Natural killer cell (primary cell): ENCODE measurements around the gene WDR7. TPM values are rescaled to one million over a fixed set of nuclear protein-coding genes. Genes with fewer than 3 reads are reported as not detected.

Experiments used
- ATAC-seq, 3 donors: fragments of 150-1000 bp in 2 of 3; fragments of 200-7000 bp in 1 of 3; cut with Tn5 transposase; 1 replicate in 1 of 3; 2 replicates in 2 of 3; pipeline ENCODE4 v1.10.0; 2021; ENCODE audit warnings: mild to moderate bottlenecking in 2 of 3, moderate library complexity in 2 of 3
- DNase-seq, 2 donors: peaks; one replicate each; pipeline versions ENCODE4 v3.0.0 to v3.0.0-alpha.2; 2013 to 2021; ENCODE audit warnings: mixed read lengths in 1 of 2
- H3K27ac ChIP-seq: one replicate; pipeline ENCODE4 v1.5.1; 2013; ENCODE audit warnings: mild to moderate bottlenecking, low read length
- H3K27me3 ChIP-seq: one replicate; pipeline ENCODE4 v1.6.1; 2013; ENCODE audit warnings: low read length; ENCODE audit not compliant: control insufficient read depth, insufficient read depth
- H3K36me3 ChIP-seq: one replicate; pipeline ENCODE4 v1.6.1; 2013; ENCODE audit warnings: low read length; ENCODE audit not compliant: control insufficient read depth, insufficient read depth
- H3K4me1 ChIP-seq: one replicate; pipeline ENCODE4 v1.6.1; 2013; ENCODE audit warnings: low read length; ENCODE audit not compliant: control insufficient read depth, insufficient read depth
- H3K4me3 ChIP-seq: one replicate; pipeline ENCODE4 v1.5.1; 2013; ENCODE audit warnings: low read length
- H3K9me3 ChIP-seq: one replicate; pipeline ENCODE4 v1.6.1; 2013; ENCODE audit warnings: low read length; ENCODE audit not compliant: control insufficient read depth, insufficient read depth
- H3K27ac Mint-ChIP-seq, 2 donors: one replicate each; pipeline ENCODE4 v1.8.0; 2022; ENCODE audit warnings: mild to moderate bottlenecking in 2 of 2, mixed read lengths in 2 of 2, moderate library complexity in 1 of 2
- H3K27me3 Mint-ChIP-seq, 2 donors: one replicate each; pipeline ENCODE4 v1.8.0; 2022; ENCODE audit warnings: low read depth in 2 of 2, mixed read lengths in 2 of 2
- H3K36me3 Mint-ChIP-seq: one replicate; pipeline ENCODE4 v1.8.0; 2022; ENCODE audit warnings: mixed read lengths
- H3K4me1 Mint-ChIP-seq, 2 donors: one replicate each; pipeline ENCODE4 v1.8.0; 2022; ENCODE audit warnings: mixed read lengths in 2 of 2
- H3K4me3 Mint-ChIP-seq: one replicate; pipeline ENCODE4 v1.8.0; 2022; ENCODE audit warnings: mild to moderate bottlenecking, moderate library complexity, mixed read lengths
- H3K9me3 Mint-ChIP-seq, 2 donors: one replicate each; pipeline ENCODE4 v1.8.0; 2022; ENCODE audit warnings: mixed read lengths in 2 of 2
- CTCF ChIP-seq: fragments of 200-600 bp; IDR thresholded peaks from one replicate; pipeline ENCODE4 v1.8.0; 2022; ENCODE audit warnings: antibody characterized with exemption
- WGBS: methylation state at CpG from one replicate; pipeline ENCODE4 v1.1.7; 2013; ENCODE audit warnings: missing lambda C conversion rate; ENCODE audit not compliant: insufficient coverage; 5-methylcytosine and 5-hydroxymethylcytosine counted together
- intact Hi-C: fragments of 100-400 bp; cut with micrococcal nuclease; formaldehyde crosslinking; loops from one replicate; pipeline ENCODE4 v1.14.2; 2022
- total RNA-seq, 4 donors: library from RNA; stranded (reverse); fragments of 120-200 nt in 1 of 4; gene quantifications; one replicate each; pipeline versions ENCODE4 v1.2.3 to v1.2.4, GENCODE V29; 2013 to 2022

The WDR7 gene
- total RNA-seq, 3 donors from 2014 or later (not counting 1 experiment from before 2014, with no cell fraction given) = 71.1 to 103 (median 77.3) TPM

GRCh38 chr18:56900195-56901094 lies 249.3 kb downstream of the WDR7 start:
- Histone ChIP-seq H3K27ac (no peak overlapping the region), H3K9me3 (no peaks in the 10 kb centered on the region), H3K4me1 (no peaks in the 10 kb centered on the region), H3K27me3 (no peaks in the 10 kb centered on the region), H3K4me3 (no peak overlapping the region), H3K36me3 (no peaks in the 10 kb centered on the region)
- H3K4me3 Mint-ChIP-seq = no peak overlapping the region
- no peak for ATAC-seq
- no peak overlapping the region for H3K27ac Mint-ChIP-seq
- no peak for TF ChIP-seq CTCF
- H3K9me3 Mint-ChIP-seq = no peaks in the 10 kb centered on the region
- no peak for DNase-seq
- H3K27me3 Mint-ChIP-seq = no peaks in the 10 kb centered on the region
- intact Hi-C loops = no loop called here
- H3K36me3 Mint-ChIP-seq = no peaks in the 10 kb centered on the region
- WGBS = 97% methylated on average over 4 of the region's 7 CpGs
- H3K4me1 Mint-ChIP-seq = peaks cover 17 to 20% of the 10 kb centered on the region in 2 donors

- Mint-ChIP-seq H3K4me1 (peaks cover 17 to 26% of the 10 kb centered on the region in 2 donors), H3K9me3 (no peaks in the 10 kb centered on the region), H3K36me3 (no peaks in the 10 kb centered on the region), H3K27me3 (no peaks in the 10 kb centered on the region), H3K4me3 (no peak overlapping the region), H3K27ac (peak overlapping the region in 1 of 2 donors; percentile 10)
- H3K9me3 ChIP-seq = no peaks in the 10 kb centered on the region
- H3K36me3 ChIP-seq = no peaks in the 10 kb centered on the region
- no peaks in the 10 kb centered on the region for H3K4me1 ChIP-seq
- no peak overlapping the region for H3K4me3 ChIP-seq
- no peak overlapping the region for H3K27ac ChIP-seq
- intact Hi-C loops = no loop called here
- 100% methylated on average over 2 of the region's 2 CpGs for WGBS
- DNase-seq = no peak
- TF ChIP-seq CTCF = no peak
- ATAC-seq = no peak
- no peaks in the 10 kb centered on the region for H3K27me3 ChIP-seq
These were observed 250.8 kb downstream of the WDR7 start for GRCh38 chr18:56901919-56902318.

- no peaks in the 10 kb centered on the region for H3K36me3 ChIP-seq
- no peaks in the 10 kb centered on the region for H3K27me3 ChIP-seq
- WGBS = 42% methylated on average over 3 of the region's 3 CpGs
- TF ChIP-seq CTCF = no peak
- Mint-ChIP-seq H3K27me3 (no peaks in the 10 kb centered on the region), H3K9me3 (no peaks in the 10 kb centered on the region), H3K4me3 (no peak overlapping the region), H3K27ac (peak overlapping the region in 1 of 2 donors; percentile 64), H3K4me1 (peaks cover 17 to 26% of the 10 kb centered on the region in 2 donors), H3K36me3 (no peaks in the 10 kb centered on the region)
- H3K4me1 ChIP-seq = no peaks in the 10 kb centered on the region
- H3K27ac ChIP-seq = no peak overlapping the region
- H3K9me3 ChIP-seq = no peaks in the 10 kb centered on the region
- DNase-seq = no peak
- ATAC-seq = peak; percentile 82 to 94 (median 87)
- no peak overlapping the region for H3K4me3 ChIP-seq
- intact Hi-C loops = no loop called here
These were observed 251.5 kb downstream of the WDR7 start for GRCh38 chr18:56902653-56903052.
